GM12874 (cell line): Measurements from ENCODE around the gene BTBD1.

Source experiments
- TF ChIP-seq, protein P1 (sequence below): IDR thresholded peaks from 2 replicates; pipeline ENCODE4 v1.5.1; 2011; ENCODE audit warnings: low read depth, mild to moderate bottlenecking, control low read depth, low read length, moderate library complexity; ENCODE audit not compliant: insufficient read depth

BTBD1 gene

DNA sequence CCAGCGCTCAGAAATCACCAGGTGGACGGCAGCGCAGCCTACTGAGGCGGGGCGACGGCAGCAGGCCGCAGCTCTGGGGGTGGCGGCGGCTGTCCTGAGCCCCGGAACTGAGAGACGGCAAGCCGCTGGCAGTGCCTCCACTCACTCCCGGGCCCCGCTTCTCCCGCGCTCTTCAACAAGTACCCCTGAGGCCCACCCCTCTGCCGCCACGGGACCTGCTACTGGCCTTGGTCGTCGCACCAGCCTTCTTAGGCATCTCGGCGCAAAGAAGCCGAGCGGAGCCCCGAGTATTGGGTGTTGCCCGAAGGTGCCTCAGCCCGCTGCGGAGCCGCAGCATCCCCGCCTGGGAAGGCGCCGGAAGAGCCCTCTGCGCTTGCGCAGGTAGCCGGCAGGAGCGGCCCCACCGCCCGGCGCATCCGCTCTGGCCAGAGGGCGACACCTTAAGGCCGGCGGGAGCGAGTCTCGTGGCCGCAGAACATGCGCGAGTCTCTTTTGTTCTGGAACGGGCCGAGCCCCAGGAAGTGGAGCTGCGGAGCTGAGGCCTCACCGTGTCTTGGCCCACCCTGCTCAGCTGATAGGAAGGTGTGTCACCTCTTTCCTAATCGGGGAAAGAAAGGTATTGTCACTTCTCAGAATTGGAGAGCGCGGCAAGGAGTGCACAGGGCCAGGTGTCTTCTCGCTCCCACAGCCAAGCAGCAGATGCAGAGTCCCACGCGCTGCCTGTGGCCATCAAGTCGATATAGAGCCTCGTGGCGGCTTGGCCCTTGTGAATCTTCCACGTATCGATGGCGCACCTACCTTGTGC lies 55.6 kb downstream of the BTBD1 start, which contains the start of gene C15orf40:
Gene C15orf40 (minus strand): TSS at position 369 of the 805 bp plus-strand sequence. CDS start 32 bp downstream, at position 337.
- TF ChIP-seq, protein P1, sequence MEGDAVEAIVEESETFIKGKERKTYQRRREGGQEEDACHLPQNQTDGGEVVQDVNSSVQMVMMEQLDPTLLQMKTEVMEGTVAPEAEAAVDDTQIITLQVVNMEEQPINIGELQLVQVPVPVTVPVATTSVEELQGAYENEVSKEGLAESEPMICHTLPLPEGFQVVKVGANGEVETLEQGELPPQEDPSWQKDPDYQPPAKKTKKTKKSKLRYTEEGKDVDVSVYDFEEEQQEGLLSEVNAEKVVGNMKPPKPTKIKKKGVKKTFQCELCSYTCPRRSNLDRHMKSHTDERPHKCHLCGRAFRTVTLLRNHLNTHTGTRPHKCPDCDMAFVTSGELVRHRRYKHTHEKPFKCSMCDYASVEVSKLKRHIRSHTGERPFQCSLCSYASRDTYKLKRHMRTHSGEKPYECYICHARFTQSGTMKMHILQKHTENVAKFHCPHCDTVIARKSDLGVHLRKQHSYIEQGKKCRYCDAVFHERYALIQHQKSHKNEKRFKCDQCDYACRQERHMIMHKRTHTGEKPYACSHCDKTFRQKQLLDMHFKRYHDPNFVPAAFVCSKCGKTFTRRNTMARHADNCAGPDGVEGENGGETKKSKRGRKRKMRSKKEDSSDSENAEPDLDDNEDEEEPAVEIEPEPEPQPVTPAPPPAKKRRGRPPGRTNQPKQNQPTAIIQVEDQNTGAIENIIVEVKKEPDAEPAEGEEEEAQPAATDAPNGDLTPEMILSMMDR, result peak; percentile 84

DNA sequence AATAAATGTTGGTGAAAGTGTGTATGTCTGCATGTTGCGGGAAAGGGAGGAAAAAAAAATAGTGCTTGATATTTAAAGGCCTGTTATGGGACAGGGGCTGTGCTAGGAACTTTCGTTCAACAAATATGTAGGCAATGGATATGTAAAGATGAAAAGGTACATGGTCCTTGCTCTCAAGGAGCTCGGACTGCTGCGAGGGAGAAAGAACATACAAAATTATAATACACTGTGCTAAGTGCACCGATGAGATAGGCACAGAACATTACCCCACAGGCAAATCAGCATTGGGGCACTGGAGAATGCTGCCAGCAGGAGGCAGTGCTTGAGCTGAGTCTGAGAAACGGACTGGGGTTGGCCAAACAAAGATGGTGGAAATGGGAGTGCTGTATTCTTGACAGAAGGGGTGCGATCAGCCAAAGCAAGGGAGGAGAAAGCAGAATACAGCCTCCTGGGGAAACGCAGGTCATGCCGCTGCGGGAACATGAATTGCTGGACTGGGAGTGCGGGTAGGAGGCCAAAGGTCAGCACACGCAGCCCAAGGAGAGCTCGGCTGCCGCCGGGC lies 56.3 kb downstream of the BTBD1 start:
- TF ChIP-seq, protein P1, result peak; percentile 88

DNA sequence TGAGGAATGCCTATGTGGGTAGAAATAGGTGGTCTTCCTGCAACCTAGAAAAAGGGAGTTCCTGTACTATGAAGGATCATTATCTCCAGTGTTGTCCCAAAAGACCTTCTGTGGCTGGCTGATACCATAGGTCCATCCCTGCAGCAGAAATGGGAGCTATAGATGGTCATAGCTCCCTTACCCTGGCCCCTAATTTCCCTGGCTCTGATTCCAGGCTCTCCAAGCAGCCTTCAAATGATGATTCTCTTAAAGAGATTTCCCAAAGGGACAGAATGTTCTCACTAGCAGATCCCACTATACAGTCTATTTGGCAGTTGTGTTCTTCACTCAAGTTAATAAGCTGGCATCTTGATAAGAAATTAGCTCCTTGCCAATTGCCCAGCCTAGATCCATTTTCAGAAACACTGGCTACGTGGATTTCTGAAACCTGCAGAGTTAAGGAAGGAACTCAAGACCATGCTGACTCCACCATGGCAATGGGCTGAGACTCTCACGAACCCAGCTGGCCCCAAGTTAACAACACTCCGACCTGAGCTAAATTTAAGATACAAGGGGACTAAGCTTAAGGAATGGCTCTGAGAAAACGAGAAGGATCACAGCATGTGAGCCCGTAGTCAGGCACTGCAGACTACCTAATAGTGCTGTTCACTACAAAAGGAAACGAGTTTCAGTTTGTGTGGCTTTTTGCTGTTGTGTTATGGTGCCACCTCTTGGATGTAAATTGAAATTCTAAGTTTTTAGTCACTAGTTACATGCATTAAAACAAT lies 67.0 kb downstream of the BTBD1 start:
- TF ChIP-seq, protein P1, result peak; percentile 49

DNA sequence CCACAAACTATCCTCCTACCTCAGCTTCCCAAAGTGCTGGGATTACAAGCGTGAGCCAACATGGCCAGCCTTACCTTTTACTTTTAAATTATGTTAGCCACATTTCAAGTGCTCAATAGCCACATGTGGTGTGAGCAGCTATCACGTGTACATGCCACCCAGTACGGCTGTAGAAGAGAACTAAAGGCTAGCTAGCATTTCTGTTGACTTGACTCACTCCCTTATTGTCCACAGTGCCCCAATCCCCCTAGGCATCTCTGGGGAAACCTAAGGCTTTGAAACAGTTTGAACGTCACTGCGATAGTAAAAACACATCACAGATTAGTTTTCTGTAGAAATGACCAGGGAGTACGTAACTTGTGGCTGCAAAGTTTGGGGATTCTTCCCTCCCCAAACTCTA lies 67.6 kb downstream of the BTBD1 start:
- TF ChIP-seq, protein P1, result no peak

DNA sequence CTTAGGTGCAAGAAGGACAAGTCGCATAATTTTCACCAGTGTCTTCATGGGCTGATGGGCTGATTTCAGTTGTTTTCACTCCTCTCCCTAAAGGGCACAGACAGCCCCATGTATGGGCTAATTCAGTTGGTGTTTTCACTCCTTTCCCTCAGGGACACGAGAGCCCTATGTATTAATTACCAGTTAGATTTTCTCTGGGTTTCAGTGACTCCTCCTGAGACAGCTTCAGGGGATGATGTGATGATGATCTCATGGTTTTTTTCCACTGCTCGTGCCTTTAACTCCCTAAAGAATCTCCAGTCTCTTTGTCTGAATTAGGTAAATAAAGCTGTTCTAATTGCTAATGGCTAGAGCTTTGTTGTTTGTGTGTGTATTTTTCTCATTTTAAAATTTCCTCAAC lies 71.1 kb downstream of the BTBD1 start:
- TF ChIP-seq, protein P1, result no peak

DNA sequence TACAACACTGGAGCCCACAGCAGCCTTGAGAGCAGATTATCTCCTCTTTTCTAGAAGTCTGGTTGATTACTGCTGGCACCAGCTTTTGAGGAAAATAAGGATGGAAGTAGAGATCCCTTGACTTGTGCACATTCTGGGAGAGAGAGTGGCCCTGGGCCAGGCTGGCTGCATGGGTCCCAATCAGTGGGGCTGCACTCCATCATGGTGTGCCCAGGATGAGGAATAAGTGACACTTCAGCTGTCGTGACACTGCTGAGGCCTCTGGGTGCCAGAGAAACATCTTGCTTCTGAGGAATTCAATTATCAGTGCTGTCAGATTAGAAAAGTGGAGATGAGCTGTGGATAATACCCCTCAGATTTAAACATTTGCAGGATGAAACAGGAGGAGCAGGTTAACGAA lies 72.0 kb downstream of the BTBD1 start:
- TF ChIP-seq, protein P1, result no peak

DNA sequence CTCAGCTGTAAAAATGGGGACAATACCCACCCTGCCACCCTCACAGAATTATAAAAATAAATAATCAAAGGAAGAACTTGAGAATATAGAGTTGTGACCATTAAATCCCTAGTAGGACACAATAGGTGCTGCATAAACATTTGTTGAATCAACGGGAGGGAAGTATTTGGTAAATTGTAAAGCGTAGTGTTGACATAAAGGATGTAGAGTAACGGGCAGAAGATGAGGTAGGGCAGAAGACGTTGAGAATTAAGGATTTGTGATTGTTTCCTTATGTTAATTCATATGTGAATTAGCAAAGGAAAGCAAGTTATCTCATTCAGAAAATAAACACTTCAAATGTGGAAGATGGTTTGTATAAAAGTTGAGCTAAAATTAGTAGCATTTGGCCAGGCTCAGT lies 73.9 kb downstream of the BTBD1 start:
- TF ChIP-seq, protein P1, result no peak
